Measurements from ENCODE around the gene LRRC25.

Gene LRRC25

DNA sequence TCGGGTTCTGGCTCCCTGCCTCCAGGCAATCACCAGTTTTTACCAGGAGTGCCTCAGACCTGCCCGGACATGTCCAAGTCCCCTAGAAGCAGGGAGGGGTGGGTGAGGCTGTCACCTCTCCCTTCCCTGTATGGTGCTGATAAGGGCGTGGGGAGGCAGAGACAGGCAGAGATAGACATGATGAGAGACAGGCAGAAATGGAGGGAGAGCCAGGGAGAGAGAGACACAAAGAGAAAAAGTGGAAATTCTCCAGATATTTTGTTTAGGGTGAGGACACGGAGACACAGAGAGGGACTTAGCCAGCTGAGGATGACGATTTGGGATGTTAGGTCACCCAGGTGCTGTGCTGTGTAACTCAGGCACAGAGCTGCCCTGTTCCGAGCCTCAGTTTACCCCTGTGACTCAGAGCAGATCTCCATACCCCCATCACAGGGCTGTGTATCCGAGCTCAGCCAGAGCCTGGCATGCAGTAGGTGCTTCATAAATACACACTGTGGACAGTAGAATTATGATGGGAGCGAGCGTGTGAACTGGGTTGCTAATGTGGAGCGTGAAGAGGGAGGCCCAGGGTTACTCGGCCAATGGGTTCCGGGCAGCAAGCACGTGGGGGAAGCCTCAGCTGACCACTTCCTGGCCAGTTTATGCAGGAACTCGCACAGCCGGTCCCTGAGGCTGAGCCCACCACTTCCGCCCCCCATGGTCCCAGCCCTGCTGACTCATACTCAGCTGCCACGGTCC lies 23.4 kb downstream of the LRRC25 start (continued):
- TF ChIP-seq ZNF404 (tag by site-specific recombination; IDR thresholded peaks at IDR 0.05) (no peak), FEZF1 (tag by site-specific recombination; IDR thresholded peaks at IDR 0.05) (peak; percentile 19; the same call in 1 of the 2 replicates), ZNF394 (tag by site-specific recombination; IDR thresholded peaks at IDR 0.05; ENCODE audit: borderline replicate concordance) (no peak; the same call in 1 of the 2 replicates), ZNF548 (tag by site-specific recombination; IDR thresholded peaks at IDR 0.05) (no peak), ZNF791 (tag by site-specific recombination; IDR thresholded peaks at IDR 0.05) (no peak), BCL11A (tag by site-specific recombination; IDR thresholded peaks at IDR 0.05; ENCODE audit: low read depth) (no peak), ZNF76 (tag by site-specific recombination; IDR thresholded peaks at IDR 0.05; ENCODE audit: borderline replicate concordance, low read depth) (no peak; the same call in 1 of the 2 replicates), ZNF677 (tag by site-specific recombination; IDR thresholded peaks at IDR 0.05) (no peak), ZNF621 (tag by site-specific recombination; IDR thresholded peaks at IDR 0.05) (no peak), ZNF423 (tag by site-specific recombination; IDR thresholded peaks at IDR 0.05) (no peak), ZNF830 (tag by site-specific recombination; IDR thresholded peaks at IDR 0.05; ENCODE audit: low read depth) (no peak), ZNF391 (tag by site-specific recombination; IDR thresholded peaks at IDR 0.05; ENCODE audit: borderline replicate concordance, low read depth) (no peak), ZNF132 (tag by site-specific recombination; IDR thresholded peaks at IDR 0.05; ENCODE audit: borderline replicate concordance) (no peak), ZNF184 (tag by site-specific recombination; IDR thresholded peaks at IDR 0.05) (no peak), ZNF37A (tag by site-specific recombination; IDR thresholded peaks at IDR 0.05) (no peak)
- TF ChIP-seq, protein P1, sequence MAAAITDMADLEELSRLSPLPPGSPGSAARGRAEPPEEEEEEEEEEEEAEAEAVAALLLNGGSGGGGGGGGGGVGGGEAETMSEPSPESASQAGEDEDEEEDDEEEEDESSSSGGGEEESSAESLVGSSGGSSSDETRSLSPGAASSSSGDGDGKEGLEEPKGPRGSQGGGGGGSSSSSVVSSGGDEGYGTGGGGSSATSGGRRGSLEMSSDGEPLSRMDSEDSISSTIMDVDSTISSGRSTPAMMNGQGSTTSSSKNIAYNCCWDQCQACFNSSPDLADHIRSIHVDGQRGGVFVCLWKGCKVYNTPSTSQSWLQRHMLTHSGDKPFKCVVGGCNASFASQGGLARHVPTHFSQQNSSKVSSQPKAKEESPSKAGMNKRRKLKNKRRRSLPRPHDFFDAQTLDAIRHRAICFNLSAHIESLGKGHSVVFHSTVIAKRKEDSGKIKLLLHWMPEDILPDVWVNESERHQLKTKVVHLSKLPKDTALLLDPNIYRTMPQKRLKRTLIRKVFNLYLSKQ (tag by site-specific recombination; IDR thresholded peaks at IDR 0.05; ENCODE audit: borderline replicate concordance) = no peak
- TF ChIP-seq, protein P2, sequence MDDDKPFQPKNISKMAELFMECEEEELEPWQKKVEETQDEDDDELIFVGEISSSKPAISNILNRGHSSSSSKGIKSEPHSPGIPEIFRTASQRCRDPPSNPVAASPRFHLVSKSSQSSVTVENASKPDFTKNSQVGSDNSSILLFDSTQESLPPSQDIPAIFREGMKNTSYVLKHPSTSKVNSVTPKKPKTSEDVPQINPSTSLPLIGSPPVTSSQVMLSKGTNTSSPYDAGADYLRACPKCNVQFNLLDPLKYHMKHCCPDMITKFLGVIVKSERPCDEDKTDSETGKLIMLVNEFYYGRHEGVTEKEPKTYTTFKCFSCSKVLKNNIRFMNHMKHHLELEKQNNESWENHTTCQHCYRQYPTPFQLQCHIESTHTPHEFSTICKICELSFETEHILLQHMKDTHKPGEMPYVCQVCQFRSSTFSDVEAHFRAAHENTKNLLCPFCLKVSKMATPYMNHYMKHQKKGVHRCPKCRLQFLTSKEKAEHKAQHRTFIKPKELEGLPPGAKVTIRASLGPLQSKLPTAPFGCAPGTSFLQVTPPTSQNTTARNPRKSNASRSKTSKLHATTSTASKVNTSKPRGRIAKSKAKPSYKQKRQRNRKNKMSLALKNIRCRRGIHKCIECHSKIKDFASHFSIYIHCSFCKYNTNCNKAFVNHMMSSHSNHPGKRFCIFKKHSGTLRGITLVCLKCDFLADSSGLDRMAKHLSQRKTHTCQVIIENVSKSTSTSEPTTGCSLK (tag by site-specific recombination; IDR thresholded peaks at IDR 0.05) = no peak
- TF ChIP-seq, protein P3, sequence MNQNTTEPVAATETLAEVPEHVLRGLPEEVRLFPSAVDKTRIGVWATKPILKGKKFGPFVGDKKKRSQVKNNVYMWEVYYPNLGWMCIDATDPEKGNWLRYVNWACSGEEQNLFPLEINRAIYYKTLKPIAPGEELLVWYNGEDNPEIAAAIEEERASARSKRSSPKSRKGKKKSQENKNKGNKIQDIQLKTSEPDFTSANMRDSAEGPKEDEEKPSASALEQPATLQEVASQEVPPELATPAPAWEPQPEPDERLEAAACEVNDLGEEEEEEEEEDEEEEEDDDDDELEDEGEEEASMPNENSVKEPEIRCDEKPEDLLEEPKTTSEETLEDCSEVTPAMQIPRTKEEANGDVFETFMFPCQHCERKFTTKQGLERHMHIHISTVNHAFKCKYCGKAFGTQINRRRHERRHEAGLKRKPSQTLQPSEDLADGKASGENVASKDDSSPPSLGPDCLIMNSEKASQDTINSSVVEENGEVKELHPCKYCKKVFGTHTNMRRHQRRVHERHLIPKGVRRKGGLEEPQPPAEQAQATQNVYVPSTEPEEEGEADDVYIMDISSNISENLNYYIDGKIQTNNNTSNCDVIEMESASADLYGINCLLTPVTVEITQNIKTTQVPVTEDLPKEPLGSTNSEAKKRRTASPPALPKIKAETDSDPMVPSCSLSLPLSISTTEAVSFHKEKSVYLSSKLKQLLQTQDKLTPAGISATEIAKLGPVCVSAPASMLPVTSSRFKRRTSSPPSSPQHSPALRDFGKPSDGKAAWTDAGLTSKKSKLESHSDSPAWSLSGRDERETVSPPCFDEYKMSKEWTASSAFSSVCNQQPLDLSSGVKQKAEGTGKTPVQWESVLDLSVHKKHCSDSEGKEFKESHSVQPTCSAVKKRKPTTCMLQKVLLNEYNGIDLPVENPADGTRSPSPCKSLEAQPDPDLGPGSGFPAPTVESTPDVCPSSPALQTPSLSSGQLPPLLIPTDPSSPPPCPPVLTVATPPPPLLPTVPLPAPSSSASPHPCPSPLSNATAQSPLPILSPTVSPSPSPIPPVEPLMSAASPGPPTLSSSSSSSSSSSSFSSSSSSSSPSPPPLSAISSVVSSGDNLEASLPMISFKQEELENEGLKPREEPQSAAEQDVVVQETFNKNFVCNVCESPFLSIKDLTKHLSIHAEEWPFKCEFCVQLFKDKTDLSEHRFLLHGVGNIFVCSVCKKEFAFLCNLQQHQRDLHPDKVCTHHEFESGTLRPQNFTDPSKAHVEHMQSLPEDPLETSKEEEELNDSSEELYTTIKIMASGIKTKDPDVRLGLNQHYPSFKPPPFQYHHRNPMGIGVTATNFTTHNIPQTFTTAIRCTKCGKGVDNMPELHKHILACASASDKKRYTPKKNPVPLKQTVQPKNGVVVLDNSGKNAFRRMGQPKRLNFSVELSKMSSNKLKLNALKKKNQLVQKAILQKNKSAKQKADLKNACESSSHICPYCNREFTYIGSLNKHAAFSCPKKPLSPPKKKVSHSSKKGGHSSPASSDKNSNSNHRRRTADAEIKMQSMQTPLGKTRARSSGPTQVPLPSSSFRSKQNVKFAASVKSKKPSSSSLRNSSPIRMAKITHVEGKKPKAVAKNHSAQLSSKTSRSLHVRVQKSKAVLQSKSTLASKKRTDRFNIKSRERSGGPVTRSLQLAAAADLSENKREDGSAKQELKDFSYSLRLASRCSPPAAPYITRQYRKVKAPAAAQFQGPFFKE (tag by site-specific recombination; IDR thresholded peaks at IDR 0.05; ENCODE audit: borderline replicate concordance) = no peak
- TF ChIP-seq, protein P4, sequence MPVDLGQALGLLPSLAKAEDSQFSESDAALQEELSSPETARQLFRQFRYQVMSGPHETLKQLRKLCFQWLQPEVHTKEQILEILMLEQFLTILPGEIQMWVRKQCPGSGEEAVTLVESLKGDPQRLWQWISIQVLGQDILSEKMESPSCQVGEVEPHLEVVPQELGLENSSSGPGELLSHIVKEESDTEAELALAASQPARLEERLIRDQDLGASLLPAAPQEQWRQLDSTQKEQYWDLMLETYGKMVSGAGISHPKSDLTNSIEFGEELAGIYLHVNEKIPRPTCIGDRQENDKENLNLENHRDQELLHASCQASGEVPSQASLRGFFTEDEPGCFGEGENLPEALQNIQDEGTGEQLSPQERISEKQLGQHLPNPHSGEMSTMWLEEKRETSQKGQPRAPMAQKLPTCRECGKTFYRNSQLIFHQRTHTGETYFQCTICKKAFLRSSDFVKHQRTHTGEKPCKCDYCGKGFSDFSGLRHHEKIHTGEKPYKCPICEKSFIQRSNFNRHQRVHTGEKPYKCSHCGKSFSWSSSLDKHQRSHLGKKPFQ (tag by site-specific recombination; IDR thresholded peaks at IDR 0.05) = peak; percentile 92
- TF ChIP-seq, protein P5, sequence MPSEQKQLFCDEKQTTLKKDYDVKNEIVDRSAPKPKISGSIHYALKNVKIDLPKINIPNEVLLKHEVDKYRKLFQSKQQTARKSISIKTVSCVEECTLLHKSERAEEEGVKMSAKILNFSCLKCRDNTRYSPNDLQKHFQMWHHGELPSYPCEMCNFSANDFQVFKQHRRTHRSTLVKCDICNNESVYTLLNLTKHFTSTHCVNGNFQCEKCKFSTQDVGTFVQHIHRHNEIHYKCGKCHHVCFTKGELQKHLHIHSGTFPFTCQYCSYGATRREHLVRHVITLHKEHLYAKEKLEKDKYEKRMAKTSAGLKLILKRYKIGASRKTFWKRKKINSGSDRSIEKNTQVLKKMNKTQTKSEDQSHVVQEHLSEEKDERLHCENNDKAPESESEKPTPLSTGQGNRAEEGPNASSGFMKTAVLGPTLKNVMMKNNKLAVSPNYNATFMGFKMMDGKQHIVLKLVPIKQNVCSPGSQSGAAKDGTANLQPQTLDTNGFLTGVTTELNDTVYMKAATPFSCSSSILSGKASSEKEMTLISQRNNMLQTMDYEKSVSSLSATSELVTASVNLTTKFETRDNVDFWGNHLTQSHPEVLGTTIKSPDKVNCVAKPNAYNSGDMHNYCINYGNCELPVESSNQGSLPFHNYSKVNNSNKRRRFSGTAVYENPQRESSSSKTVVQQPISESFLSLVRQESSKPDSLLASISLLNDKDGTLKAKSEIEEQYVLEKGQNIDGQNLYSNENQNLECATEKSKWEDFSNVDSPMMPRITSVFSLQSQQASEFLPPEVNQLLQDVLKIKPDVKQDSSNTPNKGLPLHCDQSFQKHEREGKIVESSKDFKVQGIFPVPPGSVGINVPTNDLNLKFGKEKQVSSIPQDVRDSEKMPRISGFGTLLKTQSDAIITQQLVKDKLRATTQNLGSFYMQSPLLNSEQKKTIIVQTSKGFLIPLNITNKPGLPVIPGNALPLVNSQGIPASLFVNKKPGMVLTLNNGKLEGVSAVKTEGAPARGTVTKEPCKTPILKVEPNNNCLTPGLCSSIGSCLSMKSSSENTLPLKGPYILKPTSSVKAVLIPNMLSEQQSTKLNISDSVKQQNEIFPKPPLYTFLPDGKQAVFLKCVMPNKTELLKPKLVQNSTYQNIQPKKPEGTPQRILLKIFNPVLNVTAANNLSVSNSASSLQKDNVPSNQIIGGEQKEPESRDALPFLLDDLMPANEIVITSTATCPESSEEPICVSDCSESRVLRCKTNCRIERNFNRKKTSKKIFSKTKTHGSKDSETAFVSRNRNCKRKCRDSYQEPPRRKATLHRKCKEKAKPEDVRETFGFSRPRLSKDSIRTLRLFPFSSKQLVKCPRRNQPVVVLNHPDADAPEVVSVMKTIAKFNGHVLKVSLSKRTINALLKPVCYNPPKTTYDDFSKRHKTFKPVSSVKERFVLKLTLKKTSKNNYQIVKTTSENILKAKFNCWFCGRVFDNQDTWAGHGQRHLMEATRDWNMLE (tag by site-specific recombination; conservative IDR thresholded peaks at IDR 0.05; ENCODE audit: low read depth) = peak; percentile 52
- TF ChIP-seq, protein P6, sequence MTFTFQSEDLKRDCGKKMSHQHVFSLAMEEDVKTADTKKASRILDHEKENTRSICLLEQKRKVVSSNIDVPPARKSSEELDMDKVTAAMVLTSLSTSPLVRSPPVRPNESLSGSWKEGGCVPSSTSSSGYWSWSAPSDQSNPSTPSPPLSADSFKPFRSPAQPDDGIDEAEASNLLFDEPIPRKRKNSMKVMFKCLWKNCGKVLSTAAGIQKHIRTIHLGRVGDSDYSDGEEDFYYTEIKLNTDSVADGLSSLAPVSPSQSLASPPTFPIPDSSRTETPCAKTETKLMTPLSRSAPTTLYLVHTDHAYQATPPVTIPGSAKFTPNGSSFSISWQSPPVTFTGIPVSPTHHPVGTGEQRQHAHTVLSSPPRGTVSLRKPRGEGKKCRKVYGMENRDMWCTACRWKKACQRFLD (tag by site-specific recombination; IDR thresholded peaks at IDR 0.05) = no peak

Measured in HEK293 (cell line).